Inflammatory macrophage treated with lipopolysaccharide for 4 hours (primary cell): ENCODE results near the gene METTL9.

Experiments
- DNase-seq: peaks from one replicate; pipeline ENCODE4 v3.0.0-alpha.2; 2020

The METTL9 gene

DNA sequence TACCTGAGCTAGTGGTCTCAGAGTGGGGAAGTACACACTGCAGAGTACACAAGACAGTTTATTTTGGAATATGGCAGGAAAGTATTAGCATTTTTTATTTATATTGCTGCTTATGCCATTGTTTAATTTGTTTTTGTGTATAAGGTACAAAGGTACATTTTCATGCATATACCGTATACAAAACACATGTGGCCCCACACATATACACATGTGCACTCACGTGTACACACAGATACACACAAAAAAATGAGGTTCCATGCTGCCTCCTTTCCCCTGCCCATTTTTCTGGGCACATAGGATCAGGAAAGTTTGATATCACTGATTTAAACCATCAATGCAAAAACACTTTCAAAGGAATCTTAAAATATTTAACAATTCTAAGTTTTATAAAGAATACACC, 40.1 kb downstream of the METTL9 start:
- DNase-seq = no peak

DNA sequence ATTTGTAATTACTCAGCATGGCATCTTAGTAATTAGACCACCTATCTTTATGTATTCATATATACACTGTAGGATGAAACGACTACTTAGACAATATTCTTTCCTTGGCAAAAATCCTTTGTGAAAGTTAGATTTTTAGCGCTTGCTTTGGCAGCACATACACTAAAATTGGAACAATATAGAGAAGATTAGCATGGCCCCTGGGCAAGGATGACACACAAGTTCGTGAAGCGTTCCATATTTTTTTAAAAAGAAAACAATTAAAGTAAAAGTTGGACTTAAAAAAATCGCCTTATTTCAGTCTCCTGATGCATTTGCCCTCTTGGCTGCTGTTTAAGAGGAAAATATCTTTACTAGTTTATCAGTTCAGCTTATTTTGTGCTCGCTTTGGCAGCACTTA, 42.5 kb downstream of the METTL9 start:
- DNase-seq = no peak

DNA sequence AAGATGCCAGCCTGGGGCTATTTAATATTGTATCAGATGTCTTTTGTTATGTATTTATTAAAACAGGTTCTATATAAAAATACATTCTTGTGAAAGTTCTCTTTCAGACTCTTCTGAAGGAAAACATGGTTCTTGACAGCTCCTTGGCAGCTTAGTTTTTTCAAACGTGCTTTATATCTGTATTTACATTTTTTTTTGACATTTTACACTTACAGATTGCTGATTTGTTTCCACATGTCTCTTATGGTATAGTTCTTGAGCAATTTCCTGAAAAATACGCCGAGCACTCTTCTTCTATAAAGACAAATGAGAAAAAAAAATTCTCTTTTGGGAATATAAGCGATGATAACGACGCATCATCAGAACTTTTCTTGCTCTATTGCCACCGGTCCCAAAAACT, 43.5 kb downstream of the METTL9 start:
- DNase-seq = peak; percentile 40

DNA sequence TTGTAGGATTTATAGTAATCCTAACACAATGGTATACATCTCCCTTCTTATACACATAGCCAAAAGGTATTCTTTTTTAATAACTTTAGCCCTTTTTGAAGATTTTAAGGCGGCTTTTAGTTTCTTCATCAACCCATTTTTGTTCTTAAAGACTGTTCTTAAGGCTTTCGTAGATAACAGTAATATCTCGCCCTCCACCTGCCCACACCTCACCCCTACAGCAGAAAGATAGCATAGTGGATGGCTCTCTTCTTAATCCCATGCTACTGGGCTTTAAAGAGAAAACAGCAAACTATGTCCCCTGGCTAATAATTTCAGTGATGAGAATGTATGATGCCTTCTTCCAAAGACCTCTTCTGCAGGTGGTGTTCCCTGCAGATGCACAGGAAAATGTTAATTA, 44.4 kb downstream of the METTL9 start:
- DNase-seq = no peak

DNA sequence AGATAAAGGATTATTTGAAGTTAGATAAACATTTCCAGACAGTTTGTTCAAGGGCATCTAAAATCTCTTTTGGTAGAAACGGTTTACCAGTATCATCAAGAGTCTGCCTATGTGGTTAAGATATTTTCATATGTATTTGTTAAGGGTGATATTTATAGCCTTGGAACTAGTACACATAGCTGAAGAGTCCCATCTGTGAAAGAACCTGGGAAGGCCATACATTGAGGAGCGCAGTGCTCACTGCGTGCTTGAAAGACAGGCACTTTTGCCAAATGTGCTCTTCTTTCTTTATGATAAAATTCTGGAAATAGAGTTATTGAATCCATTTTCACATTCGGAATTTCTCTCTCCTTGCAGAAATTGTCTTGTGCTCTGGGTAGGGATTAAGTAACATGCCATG, 45.3 kb downstream of the METTL9 start:
- DNase-seq = no peak

DNA sequence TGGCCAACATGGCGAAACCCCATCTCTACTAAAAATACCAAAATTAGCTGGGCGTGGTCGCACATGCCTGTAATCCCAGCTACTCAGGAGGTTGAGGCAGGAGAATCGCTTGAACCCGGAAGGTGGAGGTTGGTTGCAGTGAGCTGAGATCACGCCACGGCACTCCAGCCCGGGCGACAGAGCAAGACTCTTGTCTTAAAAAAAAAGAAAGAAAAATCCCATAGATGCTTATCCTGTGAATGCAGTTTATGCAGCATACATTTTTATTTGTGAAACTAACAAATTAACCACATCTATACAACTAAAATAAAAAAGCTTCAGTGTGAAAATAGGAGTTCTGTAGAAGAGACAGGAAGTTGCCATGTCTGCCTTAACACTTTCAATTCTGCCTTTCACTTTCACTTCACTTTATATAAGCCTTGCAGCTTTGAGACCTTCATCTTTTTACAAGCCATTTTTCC, 45.9 kb downstream of the METTL9 start:
- DNase-seq = peak; percentile 88

DNA sequence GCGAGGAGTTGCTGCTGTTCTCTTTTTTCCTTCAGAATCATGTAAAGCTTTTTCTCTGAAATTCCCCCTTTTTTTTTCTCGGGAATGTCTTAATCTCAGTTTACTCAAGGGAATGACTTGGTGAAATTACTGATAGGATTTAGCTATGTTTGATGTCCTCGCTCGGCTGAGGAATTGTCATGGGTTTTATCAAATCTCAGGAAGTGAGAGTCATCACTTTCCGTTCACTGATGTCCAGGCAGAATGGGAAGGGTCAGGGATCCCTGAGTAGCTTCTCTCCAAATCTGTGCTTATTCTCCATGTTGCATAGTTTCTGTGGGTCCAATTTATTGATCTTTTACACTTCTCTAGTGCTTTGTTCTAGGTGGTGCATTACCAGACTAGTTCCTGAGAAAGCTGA, 46.7 kb downstream of the METTL9 start:
- DNase-seq = peak; percentile 72

DNA sequence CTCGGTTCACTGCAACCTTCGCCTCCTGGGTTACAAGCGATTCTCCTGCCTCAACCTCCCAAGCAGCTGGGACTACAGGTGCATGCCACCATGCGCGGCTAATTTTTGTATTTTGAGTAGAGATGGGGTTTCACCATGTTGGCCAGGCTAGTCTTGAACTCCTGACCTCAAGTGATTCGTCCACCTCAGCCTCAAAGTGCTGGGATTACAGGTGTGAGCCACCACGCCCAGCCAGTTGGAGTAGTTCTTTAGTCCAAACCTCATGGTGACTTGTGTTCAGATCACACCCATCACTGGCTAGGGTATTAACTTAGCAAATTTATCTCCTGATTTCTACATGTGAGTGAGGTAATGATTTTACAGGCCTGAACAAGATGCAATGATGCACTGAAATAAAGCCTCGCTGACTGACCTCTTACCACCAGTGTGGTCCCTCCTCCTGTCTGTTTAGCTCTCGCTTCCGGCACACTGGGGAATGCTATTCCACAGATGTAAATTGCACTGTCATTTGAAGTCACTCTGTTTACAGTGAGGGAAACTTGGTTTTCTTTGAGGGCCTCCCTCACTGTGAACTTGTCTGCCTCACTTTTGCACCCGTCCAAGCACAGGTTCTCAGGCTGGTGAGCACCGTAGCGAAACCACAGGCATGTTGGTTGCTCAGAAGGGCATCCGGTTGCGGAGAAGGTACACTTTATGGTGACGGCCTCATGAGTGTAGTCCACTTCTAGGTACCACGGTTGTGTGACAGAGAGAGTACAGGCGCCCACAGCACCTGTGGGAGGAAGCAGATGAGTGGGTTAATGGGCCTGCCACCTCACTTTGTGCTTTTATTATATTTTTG, 47.6 kb downstream of the METTL9 start:
- peak; percentile 22 for DNase-seq

DNA sequence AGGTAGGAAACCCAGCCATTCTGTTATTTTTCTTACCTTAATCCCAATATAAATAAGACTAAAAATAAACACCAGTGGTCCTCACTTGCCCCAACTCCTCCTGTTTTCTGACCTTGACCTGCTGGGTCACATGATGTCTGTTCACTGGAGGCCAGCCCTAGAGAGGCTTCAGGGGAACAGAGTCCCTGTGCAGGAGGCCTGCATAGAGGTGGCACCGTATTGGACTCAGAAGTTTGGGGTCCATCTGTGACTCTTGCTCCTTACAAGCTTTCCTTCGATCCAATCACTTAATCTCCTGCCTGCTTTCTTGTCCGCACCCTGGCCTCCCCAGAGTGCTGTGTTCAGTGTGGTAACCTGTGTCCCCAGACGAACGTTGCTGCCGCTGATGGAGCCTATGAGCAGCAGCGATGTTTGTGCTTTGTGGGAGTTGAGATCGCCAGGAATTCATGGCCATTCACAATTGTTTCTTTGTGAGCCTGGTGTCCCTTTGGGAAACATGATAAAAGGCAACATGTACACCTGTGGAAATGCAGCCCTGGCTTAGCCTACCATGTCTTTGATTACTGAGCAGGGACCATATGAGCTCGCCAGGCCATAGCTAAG, 48.3 kb downstream of the METTL9 start:
- no peak for DNase-seq

DNA sequence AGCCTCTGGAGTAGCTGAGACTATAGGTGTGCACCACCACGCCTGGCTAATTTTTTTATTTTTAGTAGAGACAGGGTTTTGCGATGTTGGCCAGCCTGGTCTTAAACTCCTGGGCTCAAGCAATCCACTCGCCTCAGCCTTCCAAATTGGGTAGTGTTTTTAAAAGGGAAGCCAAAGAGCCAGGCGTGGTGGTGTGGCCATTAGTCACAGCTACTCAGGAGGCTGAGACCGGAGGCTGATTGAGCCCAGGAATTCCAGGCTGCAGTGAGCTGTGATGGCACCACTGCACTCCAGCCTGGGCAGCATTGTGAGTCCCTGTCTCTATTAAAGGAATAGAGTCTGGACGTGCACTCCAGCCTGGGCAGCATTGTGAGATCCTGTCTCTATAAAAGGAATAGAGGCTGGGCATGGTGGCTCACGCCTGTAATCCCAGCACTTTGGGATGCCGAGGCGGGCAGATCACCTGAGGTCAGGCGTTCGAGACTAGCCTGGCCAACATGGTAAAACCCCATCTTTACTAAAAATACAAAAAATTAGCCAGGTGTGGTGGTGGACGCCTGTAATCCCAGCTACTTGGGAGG, 50.5 kb downstream of the METTL9 start:
- peak; percentile 68 for DNase-seq

DNA sequence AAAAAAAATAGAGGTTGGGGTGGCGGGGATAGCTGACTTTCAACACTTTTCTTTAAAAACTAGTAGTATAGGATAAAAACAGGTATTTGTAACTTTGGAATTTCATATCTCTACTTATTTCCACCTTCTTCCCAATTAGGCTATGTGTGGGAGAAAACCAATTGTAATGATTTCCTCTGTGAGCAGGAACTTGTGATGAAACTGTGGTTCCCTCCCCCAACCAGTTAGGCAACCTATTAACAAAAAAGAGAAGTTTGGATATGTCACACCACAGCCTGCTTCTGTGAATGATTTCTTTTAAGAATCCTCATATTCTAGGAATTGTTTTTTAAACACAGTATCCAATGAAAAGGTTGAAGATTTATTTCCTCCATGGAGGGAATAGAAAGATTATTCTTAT, 51.1 kb downstream of the METTL9 start:
- peak; percentile 95 for DNase-seq

DNA sequence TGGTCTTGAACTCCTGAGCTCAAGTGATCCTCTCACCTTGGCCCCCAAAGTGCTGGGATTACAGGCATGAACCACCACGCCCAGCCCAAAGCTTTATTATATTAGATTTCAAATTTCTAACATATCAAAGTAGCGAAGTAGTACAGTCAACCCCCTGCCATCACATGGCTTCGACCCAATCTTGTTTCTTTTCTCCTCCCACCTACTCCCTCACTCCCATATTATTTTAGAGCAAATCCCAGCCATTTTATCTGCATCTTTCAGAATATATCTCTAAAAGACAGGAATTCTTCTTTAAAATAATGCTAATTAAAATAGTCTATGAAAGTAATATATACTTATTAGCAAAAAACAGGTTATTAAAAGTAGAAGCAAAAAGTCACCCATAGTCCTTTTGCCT, 52.1 kb downstream of the METTL9 start:
- peak; percentile 51 for DNase-seq

DNA sequence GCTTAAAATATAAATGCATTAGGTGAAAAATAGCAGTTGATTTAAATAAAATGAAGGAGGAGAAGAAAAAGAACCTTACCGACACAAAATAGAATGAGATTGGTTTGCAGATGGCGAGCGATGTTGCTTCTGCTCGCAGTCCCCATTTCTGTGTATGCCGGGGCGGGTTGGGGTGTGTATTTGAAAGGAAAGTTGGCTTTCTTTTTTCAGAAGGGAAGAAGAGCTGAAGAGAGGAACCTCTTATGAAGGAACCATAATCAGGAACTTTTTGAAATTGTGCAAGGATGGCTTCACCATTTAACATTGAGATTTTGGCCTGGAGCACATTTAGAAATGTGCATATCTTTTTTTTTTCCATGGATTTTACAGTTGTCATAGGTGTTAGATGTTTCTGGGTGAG, 53.1 kb downstream of the METTL9 start, which contains the start of gene IGSF6:
IGSF6 (minus strand) TSS at position 156 of the 400 bp plus-strand sequence; CDS start at position 146, 10 bp downstream.
- peak; percentile 94 for DNase-seq

DNA sequence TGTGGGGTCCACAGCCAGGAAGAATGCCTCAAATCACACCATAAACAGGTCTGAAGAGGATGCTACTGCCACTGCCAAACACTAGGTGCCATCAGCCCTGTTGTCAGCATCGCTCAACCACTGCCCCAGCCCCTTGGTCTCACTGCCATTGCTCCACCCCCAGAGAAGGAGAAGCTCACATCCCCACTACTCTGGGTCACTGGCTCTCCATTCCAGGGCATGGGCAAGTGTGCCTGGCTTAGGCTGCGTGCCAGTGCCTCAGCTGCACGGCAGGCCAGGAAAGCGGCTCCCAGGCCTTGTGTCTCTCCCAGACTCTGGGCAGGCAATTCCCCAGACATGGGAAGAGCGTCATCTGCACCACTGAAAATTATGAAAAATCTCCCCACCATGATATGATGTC, 54.2 kb downstream of the METTL9 start:
- peak; percentile 64 for DNase-seq

DNA sequence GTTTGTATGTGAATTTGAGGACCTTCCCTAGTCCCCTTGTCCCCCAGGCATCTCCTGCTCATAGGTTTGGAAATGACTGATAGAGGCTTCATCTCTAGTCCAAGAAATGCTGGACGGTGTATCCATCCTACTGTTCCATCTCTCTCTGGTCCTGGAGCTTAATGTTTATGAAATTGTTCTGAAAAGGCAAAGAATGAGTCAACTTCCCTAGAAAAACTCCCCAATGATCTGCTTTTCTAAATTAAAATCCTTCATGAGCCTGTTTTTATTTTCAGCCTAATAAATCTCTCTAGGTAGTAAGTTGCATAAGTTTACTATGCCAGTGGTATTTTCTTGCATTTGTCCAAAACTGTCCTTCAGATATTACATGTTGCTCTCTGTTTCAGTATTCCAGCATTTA, 55.1 kb downstream of the METTL9 start:
- peak; percentile 51 for DNase-seq

DNA sequence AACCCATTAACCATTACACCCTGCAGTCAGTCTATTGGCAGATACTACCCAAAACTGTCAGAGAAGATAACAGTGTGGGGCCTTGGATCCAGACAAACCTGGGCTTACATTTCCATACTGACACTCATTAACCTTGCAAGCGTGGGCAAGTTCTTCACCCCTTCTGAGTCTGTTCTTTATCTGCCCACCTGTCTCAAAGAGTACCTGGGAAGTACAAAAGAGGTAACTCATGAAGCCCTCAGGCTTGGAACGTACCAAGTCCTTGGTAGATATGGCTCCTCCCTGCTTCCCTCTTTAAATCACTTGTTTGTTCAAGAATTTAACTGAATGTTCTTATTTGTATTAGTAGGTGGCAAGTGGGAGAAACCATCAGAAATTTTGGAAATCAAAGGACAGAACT, 55.5 kb downstream of the METTL9 start:
- no peak for DNase-seq

DNA sequence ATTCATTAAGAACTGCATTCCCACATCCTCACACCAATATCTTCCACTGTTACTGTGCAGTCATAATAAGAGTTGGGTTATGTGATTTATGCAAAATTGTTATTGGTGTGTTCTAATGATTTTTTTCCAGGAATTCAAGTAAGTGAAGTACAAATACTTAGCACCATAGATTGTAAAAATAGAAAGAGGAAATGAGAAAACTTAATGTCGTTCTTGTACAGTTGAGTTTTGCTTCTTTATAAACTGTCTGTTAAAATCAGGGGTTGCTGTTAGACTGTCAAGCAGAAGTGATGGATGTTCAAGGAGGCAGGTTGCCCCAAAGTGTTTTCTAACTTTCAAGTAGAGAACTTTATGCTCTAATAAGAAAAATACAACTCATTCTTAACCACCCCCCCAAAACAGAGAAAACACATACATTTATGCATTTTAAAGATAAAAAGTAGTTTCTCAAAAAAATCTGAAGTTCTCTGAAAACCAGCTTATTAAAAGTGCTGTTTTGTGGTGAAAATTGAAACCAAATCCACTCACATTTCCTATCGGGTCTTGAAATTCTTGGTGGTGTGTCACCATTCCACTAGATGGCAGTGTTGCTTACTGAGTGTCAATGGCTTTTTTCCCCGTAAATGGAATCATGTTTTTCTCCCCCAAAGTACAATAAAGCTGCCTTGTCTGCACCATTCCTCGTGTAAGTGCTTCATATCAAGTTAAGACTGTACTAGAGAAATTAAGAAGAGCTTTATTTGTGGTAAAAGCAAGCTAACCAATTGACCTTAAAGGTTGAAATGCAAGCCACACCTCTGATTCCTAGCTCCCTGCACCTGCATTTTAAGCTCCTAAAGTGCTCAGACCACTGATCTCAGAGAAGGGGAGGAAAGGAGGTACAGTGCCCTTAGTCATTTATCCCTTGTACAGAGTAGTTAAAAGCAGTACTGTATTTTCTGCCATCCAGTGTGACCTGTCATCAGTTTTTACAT, 57.7 kb downstream of the METTL9 start:
- peak; percentile 72 for DNase-seq

DNA sequence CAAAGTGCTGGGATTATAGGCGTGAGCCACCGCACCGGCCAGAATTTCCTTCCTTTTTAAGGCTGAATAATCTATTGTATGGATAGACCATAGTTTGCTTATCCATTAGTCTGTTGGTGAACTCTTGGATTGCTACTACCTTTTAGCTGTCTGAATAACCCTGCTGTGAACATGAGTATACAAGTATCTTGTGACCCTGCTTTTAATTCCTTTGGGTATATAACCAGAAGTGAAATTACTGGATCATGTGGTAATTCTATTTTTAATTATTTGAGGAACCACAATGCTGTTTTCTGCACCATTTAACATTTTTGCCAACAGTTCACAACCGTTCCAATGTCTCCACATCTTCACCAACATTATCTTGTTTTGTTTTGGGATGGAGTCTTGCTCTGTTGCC, 59.7 kb downstream of the METTL9 start:
- DNase-seq = peak; percentile 76

DNA sequence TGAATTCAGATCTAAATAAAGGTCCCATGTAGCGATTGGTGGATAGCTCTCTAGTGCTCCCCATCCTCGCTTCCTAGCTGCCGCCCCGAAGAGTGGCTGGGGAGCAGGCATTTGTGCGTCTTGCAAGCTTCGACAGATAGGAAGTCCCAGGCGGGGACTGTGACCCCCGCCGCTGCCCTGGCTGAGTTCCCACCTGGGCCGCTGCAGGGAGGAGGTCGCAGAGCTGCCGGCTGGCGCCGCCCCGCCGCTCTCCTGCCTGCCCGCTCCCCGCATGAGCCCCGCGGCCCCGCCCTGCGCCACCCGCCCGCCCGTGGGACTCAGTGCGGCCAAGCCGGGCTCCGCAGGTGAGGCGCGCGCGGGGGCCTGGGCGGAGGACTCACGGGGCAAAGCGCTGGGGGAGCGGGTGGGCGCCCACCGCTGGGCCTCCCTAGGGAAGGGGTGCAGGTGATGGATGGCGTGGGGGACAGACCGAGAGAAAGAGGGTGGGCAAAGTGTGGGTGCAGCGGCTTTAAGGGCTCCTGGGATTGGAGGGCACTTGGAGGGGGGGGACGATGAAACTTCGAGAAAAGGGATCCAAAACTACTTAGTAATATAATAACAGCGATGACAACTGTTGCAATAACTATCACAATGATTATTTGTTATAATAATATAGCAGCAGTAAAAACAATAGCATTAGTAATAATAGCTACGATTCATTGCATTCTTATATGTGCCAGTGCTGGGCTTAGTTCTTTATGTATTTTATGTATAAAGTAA, 64.7 kb downstream of the METTL9 start, which contains the start of gene OTOA:
OTOA (plus strand) TSS at position 80 of the 759 bp plus-strand sequence. CDS start 14,547 bp downstream, outside the sequence.
- no peak for DNase-seq

DNA sequence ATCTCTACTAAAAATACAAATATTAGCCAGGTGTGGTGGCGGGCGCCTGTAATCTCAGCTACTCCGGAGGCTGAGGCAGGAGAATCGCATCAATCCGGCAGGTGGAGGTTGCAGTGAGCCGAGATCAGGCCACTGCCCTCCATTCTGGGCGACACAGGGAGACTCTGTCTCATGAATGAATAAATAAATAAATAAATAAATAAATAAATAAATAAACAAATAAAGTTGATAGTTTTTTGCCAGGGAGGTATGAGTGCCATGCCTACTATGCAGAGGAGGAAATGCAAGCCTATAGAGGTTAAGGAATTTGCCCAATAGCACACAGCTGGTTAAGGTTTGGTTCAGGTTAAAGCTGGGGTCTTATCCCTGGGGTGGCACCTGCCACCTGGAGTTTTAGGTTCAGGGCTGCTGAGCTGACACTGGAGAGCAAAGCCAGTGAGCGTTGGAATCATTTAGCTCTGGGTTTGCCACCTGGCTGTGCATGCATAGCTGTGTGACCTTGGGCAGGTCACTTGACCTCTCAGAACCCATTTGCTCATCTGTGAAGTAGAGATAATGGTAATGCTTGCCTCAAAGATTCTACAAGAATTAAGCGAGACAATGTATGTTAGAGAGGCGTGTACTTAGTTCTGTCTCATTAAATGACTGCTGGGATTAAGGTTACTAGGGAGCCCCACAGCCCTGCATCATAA, 65.6 kb downstream of the METTL9 start:
- DNase-seq = no peak

DNA sequence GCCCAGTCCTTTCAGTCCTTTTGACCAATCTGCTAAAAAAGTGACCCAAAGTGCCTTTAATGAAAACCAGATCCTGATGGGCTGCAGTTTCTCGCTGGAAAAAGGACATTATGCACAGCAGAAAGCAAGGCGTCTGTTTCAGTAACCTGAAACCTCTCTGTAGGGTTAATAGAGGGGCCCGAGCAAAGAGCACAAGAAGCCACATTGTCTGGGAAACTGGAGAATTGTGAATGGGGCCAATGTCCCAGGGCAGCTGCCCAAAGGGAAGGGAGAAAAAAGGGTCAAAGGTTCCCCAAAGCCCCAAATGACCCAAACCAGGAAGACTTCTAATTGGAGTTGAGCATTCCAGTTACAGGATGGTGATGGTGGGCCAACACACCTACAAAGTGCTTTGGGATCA, 67.4 kb downstream of the METTL9 start:
- no peak for DNase-seq
